ENCODE measurements around the gene COLEC12.

- TF ChIP-seq POLR2A (IDR thresholded peaks at IDR 0.05; ENCODE audit: borderline replicate concordance, extremely low read depth, insufficient read depth, insufficient read length): no peak
- no peak for TF ChIP-seq CTCF (IDR thresholded peaks at IDR 0.05 in 2 of 3, conservative IDR thresholded peaks at IDR 0.05 in 1 of 3; ENCODE audit: borderline replicate concordance in 1 of 3, insufficient read depth in 1 of 3, low read depth in 2 of 3, low read length in 2 of 3)
- TF ChIP-seq TCF7L2 (IDR thresholded peaks at IDR 0.05; ENCODE audit: borderline replicate concordance, extremely low read depth, insufficient read depth, insufficient read length): no peak
- TF ChIP-seq POLR2AphosphoS5 (IDR thresholded peaks at IDR 0.05; ENCODE audit: low read depth, low read length): no peak
- no peak for TF ChIP-seq RAD21 (IDR thresholded peaks at IDR 0.05; ENCODE audit: low read depth)
- no peak for TF ChIP-seq ATF3 (IDR thresholded peaks at IDR 0.05)
- no peak for TF ChIP-seq YY1 (IDR thresholded peaks at IDR 0.05; ENCODE audit: extremely low read depth, insufficient replicate concordance, low read depth, low read length)
- no peak for TF ChIP-seq EZH2phosphoT487 (IDR thresholded peaks at IDR 0.05; ENCODE audit: borderline replicate concordance)
- no peak for TF ChIP-seq ELF1 (IDR thresholded peaks at IDR 0.05; ENCODE audit: borderline replicate concordance, low read depth)
These were observed 37.1 kb downstream of the COLEC12 start for GRCh38 chr18:463403-463802.

Data from HCT116 (cell line).